Body of pancreas (tissue), 4 donors: ENCODE measurements around the gene FNDC3B. TPM values are rescaled to one million over a fixed set of nuclear protein-coding genes. Genes with fewer than 3 reads are reported as not detected.

Experiments
- ATAC-seq: fragments of 150-250 bp; one replicate; pipeline ENCODE4 v1.9.1; 2016
- DNase-seq, 4 donors: peaks; one replicate each; pipeline ENCODE4 v3.0.0-alpha.2; 2019
- H3K27ac ChIP-seq, 4 donors: fragments of 200-600 bp; sonication (generic); 1 replicate in 3 of 4; 2 replicates in 1 of 4; pipeline versions ENCODE4 v1.5.1 to v1.6.1; 2016 to 2019; ENCODE audit warnings: mild to moderate bottlenecking in 1 of 4, mixed read lengths in 1 of 4, moderate library complexity in 1 of 4
- H3K27me3 ChIP-seq, 2 donors: fragments of 200-600 bp; sonication (generic); one replicate each; pipeline ENCODE4 v1.6.0; 2016; ENCODE audit warnings: mild to moderate bottlenecking in 1 of 2
- H3K36me3 ChIP-seq, 2 donors: fragments of 200-600 bp; sonication (generic); replicated peaks in 1 of 2; 2 replicates each; pipeline ENCODE4 v1.5.1; 2016; ENCODE audit warnings: low read depth in 2 of 2; ENCODE audit not compliant: insufficient read depth in 1 of 2
- H3K4me1 ChIP-seq: fragments of 200-600 bp; sonication (generic); one replicate; pipeline ENCODE4 v1.6.0; 2016
- H3K4me3 ChIP-seq, 2 donors: fragments of 200-600 bp; sonication (generic); 1 replicate in 1 of 2; 2 replicates in 1 of 2; pipeline ENCODE4 v1.5.1; 2016 to 2019
- H3K9me3 ChIP-seq, 3 donors: fragments of 200-600 bp; sonication (generic); 1 replicate in 2 of 3; 2 replicates in 1 of 3; pipeline ENCODE4 v1.5.1; 2016
- POLR2A ChIP-seq, 3 donors: fragments of 450-650 bp; IDR thresholded peaks; one replicate each; pipeline ENCODE4 v1.6.1; 2016; ENCODE audit warnings: antibody characterized with exemption in 3 of 3, mild to moderate bottlenecking in 2 of 3
- WGBS, 2 donors: methylation state at CpG; one replicate each; pipeline ENCODE4 v1.1.5; 2017; 5-methylcytosine and 5-hydroxymethylcytosine counted together
- intact Hi-C: fragments of 100-400 bp; cut with DNase I; formaldehyde crosslinking; loops from one replicate; pipeline ENCODE4 v1.15.1; 2023
- total RNA-seq, 2 donors: library from RNA; depleted of rRNA; stranded (reverse); fragments of >200 nt; gene quantifications; one replicate each; pipeline ENCODE4 v1.1.0, GENCODE V29; 2016
- TF ChIP-seq, protein P1 (sequence below), 7 experiments: fragments of 450-650 bp in 4 of 7; fragments of 200-600 bp in 3 of 7; sonication (generic) in 3 of 7; IDR thresholded peaks; one replicate each; pipeline ENCODE4 v1.5.1; 2016 to 2019; ENCODE audit warnings: antibody characterized with exemption in 7 of 7

The FNDC3B gene
- total RNA-seq, 2 donors from 2014 or later, result 64.3 to 86.0 TPM

- H3K27me3 ChIP-seq, result no peaks in the 10 kb centered on the region
- H3K36me3 ChIP-seq, result no peaks in the 10 kb centered on the region
- H3K4me3 ChIP-seq, result no peak overlapping the region
- no peaks in the 10 kb centered on the region for H3K9me3 ChIP-seq
- ATAC-seq, result no peak
- DNase-seq, result no peak
- H3K27ac ChIP-seq, result no peak overlapping the region
- TF ChIP-seq, protein P1, sequence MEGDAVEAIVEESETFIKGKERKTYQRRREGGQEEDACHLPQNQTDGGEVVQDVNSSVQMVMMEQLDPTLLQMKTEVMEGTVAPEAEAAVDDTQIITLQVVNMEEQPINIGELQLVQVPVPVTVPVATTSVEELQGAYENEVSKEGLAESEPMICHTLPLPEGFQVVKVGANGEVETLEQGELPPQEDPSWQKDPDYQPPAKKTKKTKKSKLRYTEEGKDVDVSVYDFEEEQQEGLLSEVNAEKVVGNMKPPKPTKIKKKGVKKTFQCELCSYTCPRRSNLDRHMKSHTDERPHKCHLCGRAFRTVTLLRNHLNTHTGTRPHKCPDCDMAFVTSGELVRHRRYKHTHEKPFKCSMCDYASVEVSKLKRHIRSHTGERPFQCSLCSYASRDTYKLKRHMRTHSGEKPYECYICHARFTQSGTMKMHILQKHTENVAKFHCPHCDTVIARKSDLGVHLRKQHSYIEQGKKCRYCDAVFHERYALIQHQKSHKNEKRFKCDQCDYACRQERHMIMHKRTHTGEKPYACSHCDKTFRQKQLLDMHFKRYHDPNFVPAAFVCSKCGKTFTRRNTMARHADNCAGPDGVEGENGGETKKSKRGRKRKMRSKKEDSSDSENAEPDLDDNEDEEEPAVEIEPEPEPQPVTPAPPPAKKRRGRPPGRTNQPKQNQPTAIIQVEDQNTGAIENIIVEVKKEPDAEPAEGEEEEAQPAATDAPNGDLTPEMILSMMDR (IDR thresholded peaks at IDR 0.05), result no peak
- no peak for TF ChIP-seq POLR2A (IDR thresholded peaks at IDR 0.05)
- intact Hi-C loops, result no loop called here
- WGBS, 2 donors, result 86 to 96% methylated on average over 4 of the region's 4 CpGs
- H3K4me1 ChIP-seq, result peaks cover 29% of the 10 kb centered on the region
Observed at GRCh38 chr3:172186607-172187006, 147.2 kb downstream of the FNDC3B start.

GRCh38 chr3:172187511-172187910 is 148.1 kb downstream of the FNDC3B start:
- intact Hi-C loops, result no loop called here
- WGBS, 2 donors, result 88 to 97% methylated on average over 6 of the region's 6 CpGs
- no peaks in the 10 kb centered on the region for H3K27me3 ChIP-seq
- DNase-seq (no peak), ATAC-seq (no peak)
- H3K4me1 ChIP-seq, result peaks cover 25% of the 10 kb centered on the region
- no peaks in the 10 kb centered on the region for H3K36me3 ChIP-seq
- H3K27ac ChIP-seq, result no peak overlapping the region
- no peak for TF ChIP-seq POLR2A (IDR thresholded peaks at IDR 0.05)
- H3K4me3 ChIP-seq, result no peak overlapping the region
- H3K9me3 ChIP-seq, result no peaks in the 10 kb centered on the region

DNA sequence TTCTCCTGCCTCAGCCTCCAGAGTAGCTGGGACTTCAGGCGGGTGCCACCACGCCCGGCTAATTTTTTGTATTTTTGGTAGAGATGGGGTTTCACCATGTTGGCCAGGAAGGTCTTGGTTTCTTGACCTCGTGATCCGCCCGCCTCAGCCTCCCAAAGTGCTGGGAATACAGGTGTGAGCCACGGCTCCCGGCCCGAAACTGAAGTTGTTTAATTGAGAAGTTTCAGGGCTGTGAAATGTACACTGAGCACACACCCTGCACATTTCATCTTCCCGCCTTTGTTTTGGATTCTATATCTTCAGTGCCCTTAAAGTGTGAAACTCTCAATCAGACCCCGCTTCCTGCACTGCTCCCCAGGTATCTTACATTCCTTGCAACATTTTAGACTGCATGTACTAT is 149.1 kb downstream of the FNDC3B start:
- ATAC-seq (no peak), DNase-seq (no peak)
- TF ChIP-seq POLR2A (IDR thresholded peaks at IDR 0.05), result no peak
- TF ChIP-seq, protein P1 (IDR thresholded peaks at IDR 0.05), result no peak
- H3K36me3 ChIP-seq, result no peaks in the 10 kb centered on the region
- H3K4me1 ChIP-seq, result peaks cover 21% of the 10 kb centered on the region
- H3K27me3 ChIP-seq, result no peaks in the 10 kb centered on the region
- intact Hi-C loops, result no loop called here
- H3K4me3 ChIP-seq, result no peak overlapping the region
- H3K27ac ChIP-seq, result no peak overlapping the region
- WGBS, 2 donors, result 91 to 94% methylated on average over 11 of the region's 11 CpGs
- H3K9me3 ChIP-seq, result no peaks in the 10 kb centered on the region

- ATAC-seq (no peak), DNase-seq (no peak)
- Histone ChIP-seq H3K27me3 (no peaks in the 10 kb centered on the region), H3K4me1 (peaks cover 19% of the 10 kb centered on the region), H3K36me3 (no peaks in the 10 kb centered on the region), H3K27ac (no peak overlapping the region), H3K9me3 (no peaks in the 10 kb centered on the region), H3K4me3 (no peak overlapping the region)
- intact Hi-C loops, result no loop called here
- WGBS, 2 donors, result 66 to 78% methylated on average over 2 of the region's 2 CpGs
- TF ChIP-seq POLR2A (IDR thresholded peaks at IDR 0.05), result no peak
- TF ChIP-seq, protein P1 (IDR thresholded peaks at IDR 0.05), result no peak
Observed at GRCh38 chr3:172189213-172189612, 149.8 kb downstream of the FNDC3B start.

DNA sequence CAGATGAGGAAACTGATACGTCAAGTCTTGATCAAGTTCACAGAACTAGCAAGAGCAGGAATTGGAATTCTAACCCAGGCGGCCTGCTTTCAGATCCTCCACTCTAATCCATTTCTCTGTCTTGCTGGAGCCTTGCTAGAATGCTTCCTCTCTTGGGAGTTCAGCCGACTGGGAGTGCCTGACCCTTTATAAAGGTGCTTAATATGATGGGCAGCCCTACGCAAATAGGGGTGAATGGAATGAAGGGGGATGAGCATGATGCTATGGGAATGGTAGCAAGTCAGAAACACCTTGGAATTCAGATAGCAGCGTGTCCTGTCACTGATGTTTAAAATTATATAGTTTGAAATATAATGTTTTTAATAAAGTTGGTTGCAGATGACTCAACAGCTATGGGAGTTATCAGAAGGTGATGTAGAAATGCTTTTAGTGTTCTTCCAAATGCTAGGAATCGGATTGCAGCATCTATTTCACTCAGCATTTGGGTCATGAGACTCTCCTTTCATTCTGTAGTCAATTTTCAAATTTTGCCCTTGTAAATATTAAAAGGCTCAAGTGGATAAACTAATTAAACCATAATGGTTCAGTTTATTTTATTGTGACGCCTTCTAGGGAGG is 150.7 kb downstream of the FNDC3B start:
- H3K9me3 ChIP-seq, result no peaks in the 10 kb centered on the region
- 87 to 94% methylated on average over 7 of the region's 7 CpGs for WGBS, 2 donors

More for the DNA sequence above, 150.7 kb downstream of the FNDC3B start:
- TF ChIP-seq, protein P1 (IDR thresholded peaks at IDR 0.05), result no peak
- TF ChIP-seq POLR2A (IDR thresholded peaks at IDR 0.05), result no peak
- Histone ChIP-seq H3K27me3 (no peaks in the 10 kb centered on the region), H3K4me3 (no peak overlapping the region), H3K36me3 (no peaks in the 10 kb centered on the region), H3K27ac (no peak overlapping the region), H3K4me1 (peaks cover 21% of the 10 kb centered on the region)
- no peak for DNase-seq
- intact Hi-C loops, result no loop called here
- ATAC-seq, result no peak
